ENCODE measurements around the gene ZSCAN9.

The ZSCAN9 gene

GRCh38 chr6:28266563-28266961 lies 41.5 kb downstream of the ZSCAN9 start:
- no peaks in the 10 kb centered on the region for H3K27me3 ChIP-seq (ENCODE audit: insufficient read depth, low read length, poor library complexity)
- H3K23ac ChIP-seq (ENCODE audit: low read length) = no peak overlapping the region
- no peak overlapping the region for H3K27ac ChIP-seq (ENCODE audit: low read depth, low read length)
- no peak overlapping the region for H3K4ac ChIP-seq (ENCODE audit: low read depth, low read length)
- no peak overlapping the region for H2BK5ac ChIP-seq (ENCODE audit: low read length)
- peak overlapping the region; percentile 65 for H3K9ac ChIP-seq (ENCODE audit: low read length)
- no peak overlapping the region for H4K8ac ChIP-seq (ENCODE audit: low read depth, low read length)
- no peak overlapping the region for H3K4me3 ChIP-seq (ENCODE audit: low read length)
- no peaks in the 10 kb centered on the region for H3K4me1 ChIP-seq (ENCODE audit: control insufficient read depth, low read depth, low read length)
- no peak overlapping the region for H3K56ac ChIP-seq (ENCODE audit: low read length)
- H2BK120ac ChIP-seq (ENCODE audit: low read depth, low read length) = no peak overlapping the region
- DNase-seq = no peak
- peaks cover 6% of the 10 kb centered on the region for H3K79me2 ChIP-seq (ENCODE audit: control insufficient read depth, insufficient read depth, low read length)
- H3K18ac ChIP-seq (ENCODE audit: low read length) = no peak overlapping the region
- no peak overlapping the region for H3K4me2 ChIP-seq (ENCODE audit: low read length)
- 100% methylated on average over 2 of the region's 5 CpGs for WGBS (ENCODE audit: extremely low coverage, insufficient coverage, low lambda C conversion rate)
- H3K79me1 ChIP-seq (ENCODE audit: low read length) = peaks cover 2% of the 10 kb centered on the region
- no peak overlapping the region for H4K5ac ChIP-seq (ENCODE audit: low read length)
- H3K36me3 ChIP-seq (ENCODE audit: control insufficient read depth, insufficient read depth, low read length) = no peaks in the 10 kb centered on the region
- H2AK5ac ChIP-seq (ENCODE audit: low read length) = no peak overlapping the region
- H2BK15ac ChIP-seq (replicated peaks; ENCODE audit: low read depth) = no peak overlapping the region

- Histone ChIP-seq H2AK5ac (ENCODE audit: low read length) (no peak within 1 kb of the TSS), H3K27ac (ENCODE audit: low read depth, low read length) (peak within 1 kb of the TSS; percentile 18)
- WGBS (ENCODE audit: extremely low coverage, insufficient coverage, low lambda C conversion rate) = no CpG with 5 or more reads among the region's 32 CpGs
Observed at GRCh38 chr6:28266962-28267694, 42.1 kb downstream of the ZSCAN9 start, which contains the start of gene ZSCAN26. Gene ZSCAN26, plus strand, starts transcription at chr6:28267143. Its CDS starts 4,777 bp downstream, at chr6:28271920.

GRCh38 chr6:28267695-28268059 lies 42.6 kb downstream of the ZSCAN9 start:
- peaks cover 2% of the 10 kb centered on the region for H3K36me3 ChIP-seq (ENCODE audit: control insufficient read depth, insufficient read depth, low read length)
- H4K8ac ChIP-seq (ENCODE audit: low read depth, low read length) = no peak overlapping the region
- H4K5ac ChIP-seq (ENCODE audit: low read length) = no peak overlapping the region
- H3K4me1 ChIP-seq (ENCODE audit: control insufficient read depth, low read depth, low read length) = no peaks in the 10 kb centered on the region
- H2AK5ac ChIP-seq (ENCODE audit: low read length) = no peak overlapping the region
- H3K4me2 ChIP-seq (ENCODE audit: low read length) = peak overlapping the region; percentile 93
- H2BK120ac ChIP-seq (ENCODE audit: low read depth, low read length) = no peak overlapping the region
- no peak overlapping the region for H2BK15ac ChIP-seq (replicated peaks; ENCODE audit: low read depth)
- no peak overlapping the region for H3K4ac ChIP-seq (ENCODE audit: low read depth, low read length)
- no peak for DNase-seq
- peak overlapping the region; percentile 74 for H3K56ac ChIP-seq (ENCODE audit: low read length)
- H3K79me2 ChIP-seq (ENCODE audit: control insufficient read depth, insufficient read depth, low read length) = peaks cover 6% of the 10 kb centered on the region
- no peak overlapping the region for H2BK5ac ChIP-seq (ENCODE audit: low read length)
- H3K27ac ChIP-seq (ENCODE audit: low read depth, low read length) = no peak overlapping the region
- 100% methylated on average over 1 of the region's 1 CpG for WGBS (ENCODE audit: extremely low coverage, insufficient coverage, low lambda C conversion rate)
- H3K18ac ChIP-seq (ENCODE audit: low read length) = no peak overlapping the region
- H3K9ac ChIP-seq (ENCODE audit: low read length) = peak overlapping the region; percentile 65
- H3K27me3 ChIP-seq (ENCODE audit: insufficient read depth, low read length, poor library complexity) = no peaks in the 10 kb centered on the region
- H3K79me1 ChIP-seq (ENCODE audit: low read length) = peaks cover 2% of the 10 kb centered on the region
- H3K23ac ChIP-seq (ENCODE audit: low read length) = no peak overlapping the region
- H3K4me3 ChIP-seq (ENCODE audit: low read length) = peak overlapping the region; percentile 32

More at GRCh38 chr6:28266962-28267694, 42.1 kb downstream of the ZSCAN9 start, which contains the start of gene ZSCAN26:
- H3K4me3 ChIP-seq (ENCODE audit: low read length) = peak within 1 kb of the TSS; percentile 32
- H3K4me2 ChIP-seq (ENCODE audit: low read length) = peak within 1 kb of the TSS; percentile 93
- no peaks in the 10 kb centered on the region for H3K27me3 ChIP-seq (ENCODE audit: insufficient read depth, low read length, poor library complexity)
- H3K36me3 ChIP-seq (ENCODE audit: control insufficient read depth, insufficient read depth, low read length) = peaks cover under 1% of the 10 kb centered on the region
- H3K4ac ChIP-seq (ENCODE audit: low read depth, low read length) = no peak within 1 kb of the TSS
- H3K9ac ChIP-seq (ENCODE audit: low read length) = peak within 1 kb of the TSS; percentile 65
- H2BK5ac ChIP-seq (ENCODE audit: low read length) = no peak within 1 kb of the TSS
- H3K4me1 ChIP-seq (ENCODE audit: control insufficient read depth, low read depth, low read length) = no peaks in the 10 kb centered on the region
- peak; percentile 96 for DNase-seq
- H2BK15ac ChIP-seq (replicated peaks; ENCODE audit: low read depth) = no peak within 1 kb of the TSS
- peaks cover 2% of the 10 kb centered on the region for H3K79me1 ChIP-seq (ENCODE audit: low read length)
- peak within 1 kb of the TSS; percentile 24 for H3K18ac ChIP-seq (ENCODE audit: low read length)
- H4K5ac ChIP-seq (ENCODE audit: low read length) = no peak within 1 kb of the TSS
- H2BK120ac ChIP-seq (ENCODE audit: low read depth, low read length) = no peak within 1 kb of the TSS
- peak within 1 kb of the TSS; percentile 74 for H3K56ac ChIP-seq (ENCODE audit: low read length)
- peaks cover 6% of the 10 kb centered on the region for H3K79me2 ChIP-seq (ENCODE audit: control insufficient read depth, insufficient read depth, low read length)
- no peak within 1 kb of the TSS for H4K8ac ChIP-seq (ENCODE audit: low read depth, low read length)
- H3K23ac ChIP-seq (ENCODE audit: low read length) = no peak within 1 kb of the TSS

DNA sequence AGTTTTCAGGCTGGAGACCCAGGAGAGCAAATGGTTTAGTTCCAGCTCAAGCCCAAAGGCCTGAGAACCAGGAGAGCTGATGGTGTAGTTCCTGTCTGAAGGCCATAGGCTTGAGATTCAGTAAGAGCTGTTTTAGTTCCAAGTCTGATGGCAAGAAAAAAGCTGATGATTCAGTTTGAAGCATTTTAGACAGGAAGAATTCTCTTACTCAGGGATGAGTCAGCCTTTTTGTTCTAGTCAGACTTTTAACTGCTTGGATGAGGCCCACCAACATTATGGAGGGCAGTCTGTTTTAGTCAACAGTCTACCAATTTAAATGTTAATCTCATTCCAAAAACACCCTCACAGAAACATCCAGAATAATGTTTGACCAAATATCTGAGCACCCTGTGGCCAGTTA lies 44.4 kb downstream of the ZSCAN9 start:
- Histone ChIP-seq H2BK5ac (ENCODE audit: low read length) (no peak overlapping the region), H3K4me1 (ENCODE audit: control insufficient read depth, low read depth, low read length) (no peaks in the 10 kb centered on the region), H2BK120ac (ENCODE audit: low read depth, low read length) (no peak overlapping the region), H3K4me2 (ENCODE audit: low read length) (no peak overlapping the region), H3K18ac (ENCODE audit: low read length) (no peak overlapping the region), H4K5ac (ENCODE audit: low read length) (no peak overlapping the region), H3K23ac (ENCODE audit: low read length) (no peak overlapping the region), H3K27me3 (ENCODE audit: insufficient read depth, low read length, poor library complexity) (no peaks in the 10 kb centered on the region), H3K79me1 (ENCODE audit: low read length) (peaks cover 2% of the 10 kb centered on the region), H3K27ac (ENCODE audit: low read depth, low read length) (no peak overlapping the region), H3K79me2 (ENCODE audit: control insufficient read depth, insufficient read depth, low read length) (peaks cover 6% of the 10 kb centered on the region), H3K4me3 (ENCODE audit: low read length) (no peak overlapping the region), H2AK5ac (ENCODE audit: low read length) (no peak overlapping the region), H2BK15ac (replicated peaks; ENCODE audit: low read depth) (no peak overlapping the region), H4K8ac (ENCODE audit: low read depth, low read length) (no peak overlapping the region), H3K56ac (ENCODE audit: low read length) (no peak overlapping the region), H3K4ac (ENCODE audit: low read depth, low read length) (no peak overlapping the region), H3K9ac (ENCODE audit: low read length) (no peak overlapping the region), H3K36me3 (ENCODE audit: control insufficient read depth, insufficient read depth, low read length) (peaks cover 2% of the 10 kb centered on the region)
- peak; percentile 9 for DNase-seq

DNA sequence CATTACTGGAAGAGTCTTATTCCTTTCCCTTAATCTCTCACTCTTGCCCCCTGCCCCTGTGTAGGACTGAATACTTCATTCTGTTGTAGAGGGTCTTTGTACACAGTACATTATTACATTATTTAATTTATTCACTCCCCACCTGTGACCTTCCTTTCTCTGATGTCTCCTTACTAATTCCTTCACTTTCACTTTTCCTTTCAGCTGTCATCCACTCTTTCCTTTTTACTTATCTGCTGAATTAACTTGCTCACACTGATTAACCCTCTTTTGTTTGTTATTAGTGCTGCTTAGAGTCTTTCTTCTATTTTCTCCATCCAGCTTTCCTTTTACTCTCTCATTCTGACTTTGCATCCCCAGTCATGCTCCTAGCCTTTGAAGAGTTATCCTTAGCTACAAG lies 49.8 kb downstream of the ZSCAN9 start:
- H3K4me3 ChIP-seq (ENCODE audit: low read length) = no peak overlapping the region
- no peaks in the 10 kb centered on the region for H3K4me1 ChIP-seq (ENCODE audit: control insufficient read depth, low read depth, low read length)
- H3K9ac ChIP-seq (ENCODE audit: low read length) = no peak overlapping the region
- H3K4me2 ChIP-seq (ENCODE audit: low read length) = no peak overlapping the region
- H3K56ac ChIP-seq (ENCODE audit: low read length) = no peak overlapping the region
- H3K36me3 ChIP-seq (ENCODE audit: control insufficient read depth, insufficient read depth, low read length) = peaks cover 4% of the 10 kb centered on the region
- H2BK15ac ChIP-seq (replicated peaks; ENCODE audit: low read depth) = no peak overlapping the region
- no peak overlapping the region for H4K8ac ChIP-seq (ENCODE audit: low read depth, low read length)
- no peak overlapping the region for H2BK5ac ChIP-seq (ENCODE audit: low read length)
- no peak overlapping the region for H2AK5ac ChIP-seq (ENCODE audit: low read length)
- peaks cover 2% of the 10 kb centered on the region for H3K79me1 ChIP-seq (ENCODE audit: low read length)
- no peak overlapping the region for H3K27ac ChIP-seq (ENCODE audit: low read depth, low read length)
- no peak overlapping the region for H3K23ac ChIP-seq (ENCODE audit: low read length)
- H3K79me2 ChIP-seq (ENCODE audit: control insufficient read depth, insufficient read depth, low read length) = no peaks in the 10 kb centered on the region
- no peaks in the 10 kb centered on the region for H3K27me3 ChIP-seq (ENCODE audit: insufficient read depth, low read length, poor library complexity)
- no peak overlapping the region for H4K5ac ChIP-seq (ENCODE audit: low read length)
- H3K18ac ChIP-seq (ENCODE audit: low read length) = no peak overlapping the region
- no peak overlapping the region for H3K4ac ChIP-seq (ENCODE audit: low read depth, low read length)
- DNase-seq = no peak
- H2BK120ac ChIP-seq (ENCODE audit: low read depth, low read length) = no peak overlapping the region

DNA sequence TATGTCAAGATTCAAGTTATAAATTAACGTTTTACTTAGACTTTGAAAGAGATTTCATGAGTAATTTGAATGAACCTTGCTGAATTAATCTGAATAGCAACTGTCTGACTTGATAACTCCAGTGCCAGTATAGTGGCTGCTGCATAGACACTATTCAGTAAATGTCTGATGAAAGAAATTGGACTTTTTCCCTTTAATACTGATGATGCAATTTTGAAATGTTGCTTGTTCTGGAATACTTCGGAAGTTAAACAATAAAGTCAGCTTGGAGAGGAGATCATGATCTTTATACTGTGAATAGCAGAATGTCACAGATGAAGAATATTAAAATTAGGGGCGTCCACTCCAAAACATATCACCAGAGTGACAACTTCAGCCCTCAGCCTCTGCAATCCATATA lies 52.7 kb downstream of the ZSCAN9 start:
- no peak overlapping the region for H3K56ac ChIP-seq (ENCODE audit: low read length)
- H4K5ac ChIP-seq (ENCODE audit: low read length) = no peak overlapping the region
- H3K79me1 ChIP-seq (ENCODE audit: low read length) = peaks cover 2% of the 10 kb centered on the region
- no peak overlapping the region for H2BK15ac ChIP-seq (replicated peaks; ENCODE audit: low read depth)
- H3K4ac ChIP-seq (ENCODE audit: low read depth, low read length) = no peak overlapping the region
- no peak overlapping the region for H3K9ac ChIP-seq (ENCODE audit: low read length)
- H4K8ac ChIP-seq (ENCODE audit: low read depth, low read length) = no peak overlapping the region
- H3K23ac ChIP-seq (ENCODE audit: low read length) = no peak overlapping the region
- H2BK120ac ChIP-seq (ENCODE audit: low read depth, low read length) = no peak overlapping the region
- no peak overlapping the region for H3K4me3 ChIP-seq (ENCODE audit: low read length)
- no peak overlapping the region for H3K18ac ChIP-seq (ENCODE audit: low read length)
- WGBS (ENCODE audit: extremely low coverage, insufficient coverage, low lambda C conversion rate) = no CpG with 5 or more reads among the region's 3 CpGs
- H3K36me3 ChIP-seq (ENCODE audit: control insufficient read depth, insufficient read depth, low read length) = peaks cover 2% of the 10 kb centered on the region
- no peaks in the 10 kb centered on the region for H3K27me3 ChIP-seq (ENCODE audit: insufficient read depth, low read length, poor library complexity)
- no peak for DNase-seq
- H2AK5ac ChIP-seq (ENCODE audit: low read length) = no peak overlapping the region
- H3K4me1 ChIP-seq (ENCODE audit: control insufficient read depth, low read depth, low read length) = peaks cover 2% of the 10 kb centered on the region
- no peak overlapping the region for H2BK5ac ChIP-seq (ENCODE audit: low read length)
- H3K27ac ChIP-seq (ENCODE audit: low read depth, low read length) = no peak overlapping the region
- peaks cover 4% of the 10 kb centered on the region for H3K79me2 ChIP-seq (ENCODE audit: control insufficient read depth, insufficient read depth, low read length)
- H3K4me2 ChIP-seq (ENCODE audit: low read length) = no peak overlapping the region
